Measurements from ENCODE around the gene DRC7.
"Not testable (repeated sequence)": the region's sequence is repeated elsewhere in the genome, so short reads cannot be mapped to it uniquely, and the experiment has no call there.

DRC7 gene

DNA sequence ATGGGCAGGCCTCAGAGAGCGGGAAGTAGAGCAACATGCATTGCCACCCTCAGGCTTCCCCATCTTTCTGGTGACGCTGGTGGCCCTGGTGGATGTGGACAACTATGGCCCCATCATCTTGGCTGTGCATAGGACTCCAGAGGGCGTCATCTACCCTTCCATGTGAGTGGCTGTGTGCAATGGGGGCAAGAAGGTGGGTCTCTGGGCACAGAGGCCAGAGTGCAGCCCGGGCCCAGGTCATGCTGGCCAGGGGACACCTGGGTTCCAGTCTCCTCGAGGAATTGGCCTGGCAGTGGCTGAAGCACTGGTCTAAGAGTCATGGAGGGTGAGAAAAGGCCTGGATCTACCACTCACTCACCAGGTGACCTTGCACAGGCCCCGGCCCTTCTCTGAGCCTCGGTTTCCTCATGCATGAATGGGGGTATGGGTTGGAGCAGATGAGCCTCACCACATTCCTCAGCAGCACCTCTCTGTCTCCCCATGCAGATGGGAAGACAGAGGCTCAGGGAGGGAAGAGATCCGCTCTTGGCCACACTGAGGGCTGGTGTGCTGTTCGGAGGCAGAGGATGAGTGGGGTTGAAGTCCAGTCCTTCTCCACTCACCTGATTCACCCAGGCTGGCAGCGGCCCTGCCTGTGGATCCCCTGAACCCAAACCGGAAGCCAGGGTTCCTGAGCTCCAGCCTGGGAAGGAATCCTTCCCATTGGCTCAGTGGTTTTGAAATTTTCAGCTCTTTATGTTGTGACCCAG is 33.7 kb upstream of the DRC7 start:
- DNase-seq (ENCODE audit: extremely low read depth in 1 of 2, low read depth in 1 of 2), result no peak

DNA sequence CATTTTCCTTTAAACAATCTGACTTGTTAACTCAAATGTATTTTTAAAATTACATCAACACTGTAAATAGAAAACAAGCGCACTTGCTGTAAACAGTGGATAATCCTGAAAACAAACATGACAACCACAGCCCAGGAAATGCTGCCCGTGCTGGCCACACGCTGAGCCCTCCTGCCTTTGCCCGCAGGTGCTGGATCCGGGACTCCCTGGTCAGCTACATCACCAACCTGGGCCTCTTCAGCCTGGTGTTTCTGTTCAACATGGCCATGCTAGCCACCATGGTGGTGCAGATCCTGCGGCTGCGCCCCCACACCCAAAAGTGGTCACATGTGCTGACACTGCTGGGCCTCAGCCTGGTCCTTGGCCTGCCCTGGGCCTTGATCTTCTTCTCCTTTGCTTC is 33.1 kb upstream of the DRC7 start:
- DNase-seq (ENCODE audit: extremely low read depth in 1 of 2, low read depth in 1 of 2), result no peak

DNA sequence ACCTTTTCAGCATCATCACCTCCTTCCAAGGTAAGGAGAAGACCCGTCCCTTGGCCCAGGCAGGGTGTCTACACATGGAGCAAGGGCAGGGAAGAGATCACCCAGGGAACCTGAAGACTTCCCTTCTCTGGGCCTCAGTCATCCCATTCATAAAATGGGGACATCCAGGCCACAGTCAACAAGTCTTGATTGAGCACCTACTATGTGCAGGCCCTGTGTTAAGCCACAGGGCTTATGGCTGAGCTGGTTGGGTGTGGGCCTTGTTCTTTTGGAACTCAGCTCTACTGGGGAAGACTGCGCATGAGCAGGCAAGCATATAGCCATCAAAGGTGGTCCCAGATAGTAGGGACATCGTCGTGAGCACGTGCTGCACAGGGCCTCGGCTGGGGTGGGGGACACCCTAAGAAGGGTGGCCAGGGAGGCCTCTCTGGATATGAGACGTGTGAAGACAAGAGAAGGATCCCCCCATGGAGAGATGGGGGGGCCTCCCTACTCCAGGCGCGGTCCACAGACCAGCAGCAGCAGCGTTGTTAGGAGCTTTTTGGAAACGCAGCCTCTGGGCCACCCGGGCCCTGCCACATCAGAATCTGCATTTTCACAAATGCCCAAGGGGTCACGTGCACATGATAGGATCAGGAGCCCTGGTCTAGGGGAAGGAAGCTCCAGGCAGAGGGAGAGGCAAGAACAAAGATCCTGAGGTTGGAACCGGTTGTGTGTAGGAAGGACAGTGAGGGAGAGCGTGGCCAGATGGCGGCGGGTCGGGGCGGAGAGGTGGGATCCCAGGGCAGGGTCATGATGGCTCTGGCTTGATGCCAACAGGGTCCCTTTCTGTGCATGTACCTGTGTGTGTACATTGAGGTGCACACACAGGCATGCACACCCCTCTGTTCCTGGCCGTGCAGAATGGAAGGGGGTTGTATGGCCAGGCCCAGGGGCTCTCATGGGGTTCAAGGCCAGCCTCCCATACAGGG is 32.4 kb upstream of the DRC7 start:
- no peak for DNase-seq (ENCODE audit: extremely low read depth in 1 of 2, low read depth in 1 of 2)

DNA sequence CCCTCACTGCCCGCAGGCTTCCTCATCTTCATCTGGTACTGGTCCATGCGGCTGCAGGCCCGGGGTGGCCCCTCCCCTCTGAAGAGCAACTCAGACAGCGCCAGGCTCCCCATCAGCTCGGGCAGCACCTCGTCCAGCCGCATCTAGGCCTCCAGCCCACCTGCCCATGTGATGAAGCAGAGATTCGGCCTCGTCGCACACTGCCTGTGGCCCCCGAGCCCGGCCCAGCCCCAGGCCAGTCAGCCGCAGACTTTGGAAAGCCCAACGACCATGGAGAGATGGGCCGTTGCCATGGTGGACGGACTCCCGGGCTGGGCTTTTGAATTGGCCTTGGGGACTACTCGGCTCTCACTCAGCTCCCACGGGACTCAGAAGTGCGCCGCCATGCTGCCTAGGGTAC is 31.2 kb upstream of the DRC7 start:
- no peak for DNase-seq (ENCODE audit: extremely low read depth in 1 of 2, low read depth in 1 of 2)

DNA sequence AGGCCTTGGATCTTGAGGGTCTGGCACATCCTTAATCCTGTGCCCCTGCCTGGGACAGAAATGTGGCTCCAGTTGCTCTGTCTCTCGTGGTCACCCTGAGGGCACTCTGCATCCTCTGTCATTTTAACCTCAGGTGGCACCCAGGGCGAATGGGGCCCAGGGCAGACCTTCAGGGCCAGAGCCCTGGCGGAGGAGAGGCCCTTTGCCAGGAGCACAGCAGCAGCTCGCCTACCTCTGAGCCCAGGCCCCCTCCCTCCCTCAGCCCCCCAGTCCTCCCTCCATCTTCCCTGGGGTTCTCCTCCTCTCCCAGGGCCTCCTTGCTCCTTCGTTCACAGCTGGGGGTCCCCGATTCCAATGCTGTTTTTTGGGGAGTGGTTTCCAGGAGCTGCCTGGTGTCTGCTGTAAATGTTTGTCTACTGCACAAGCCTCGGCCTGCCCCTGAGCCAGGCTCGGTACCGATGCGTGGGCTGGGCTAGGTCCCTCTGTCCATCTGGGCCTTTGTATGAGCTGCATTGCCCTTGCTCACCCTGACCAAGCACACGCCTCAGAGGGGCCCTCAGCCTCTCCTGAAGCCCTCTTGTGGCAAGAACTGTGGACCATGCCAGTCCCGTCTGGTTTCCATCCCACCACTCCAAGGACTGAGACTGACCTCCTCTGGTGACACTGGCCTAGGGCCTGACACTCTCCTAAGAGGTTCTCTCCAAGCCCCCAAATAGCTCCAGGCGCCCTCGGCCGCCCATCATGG is 30.5 kb upstream of the DRC7 start:
- DNase-seq (ENCODE audit: extremely low read depth in 1 of 2, low read depth in 1 of 2), result no peak

DNA sequence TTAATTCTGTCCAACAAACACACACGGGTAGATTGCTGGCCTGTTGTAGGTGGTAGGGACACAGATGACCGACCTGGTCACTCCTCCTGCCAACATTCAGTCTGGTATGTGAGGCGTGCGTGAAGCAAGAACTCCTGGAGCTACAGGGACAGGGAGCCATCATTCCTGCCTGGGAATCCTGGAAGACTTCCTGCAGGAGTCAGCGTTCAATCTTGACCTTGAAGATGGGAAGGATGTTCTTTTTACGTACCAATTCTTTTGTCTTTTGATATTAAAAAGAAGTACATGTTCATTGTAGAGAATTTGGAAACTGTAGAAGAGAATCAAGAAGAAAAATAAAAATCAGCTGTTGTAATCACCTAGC is 30.0 kb upstream of the DRC7 start:
- no peak for DNase-seq (ENCODE audit: extremely low read depth in 1 of 2, low read depth in 1 of 2)

DNA sequence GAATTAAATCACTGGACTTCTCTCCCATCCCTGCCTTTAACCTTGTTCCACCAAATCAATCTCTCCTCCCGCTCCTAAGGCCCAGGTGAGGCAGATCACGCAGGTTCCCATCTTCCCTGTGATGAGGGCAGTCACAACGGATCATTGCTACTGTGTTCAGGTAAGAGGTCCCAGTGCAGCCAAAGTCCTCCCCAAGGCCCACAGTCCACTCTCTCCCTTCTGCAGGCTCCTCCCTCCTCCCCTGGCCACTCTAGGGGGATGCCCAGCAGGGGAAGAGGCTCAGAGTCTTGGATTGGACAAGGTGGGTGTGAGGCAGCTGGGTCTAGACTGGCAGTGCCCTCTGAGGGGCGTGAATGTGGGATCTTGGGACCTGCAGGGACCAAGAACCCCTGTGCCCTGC is 29.1 kb upstream of the DRC7 start:
- DNase-seq (ENCODE audit: extremely low read depth in 1 of 2, low read depth in 1 of 2), result no peak

DNA sequence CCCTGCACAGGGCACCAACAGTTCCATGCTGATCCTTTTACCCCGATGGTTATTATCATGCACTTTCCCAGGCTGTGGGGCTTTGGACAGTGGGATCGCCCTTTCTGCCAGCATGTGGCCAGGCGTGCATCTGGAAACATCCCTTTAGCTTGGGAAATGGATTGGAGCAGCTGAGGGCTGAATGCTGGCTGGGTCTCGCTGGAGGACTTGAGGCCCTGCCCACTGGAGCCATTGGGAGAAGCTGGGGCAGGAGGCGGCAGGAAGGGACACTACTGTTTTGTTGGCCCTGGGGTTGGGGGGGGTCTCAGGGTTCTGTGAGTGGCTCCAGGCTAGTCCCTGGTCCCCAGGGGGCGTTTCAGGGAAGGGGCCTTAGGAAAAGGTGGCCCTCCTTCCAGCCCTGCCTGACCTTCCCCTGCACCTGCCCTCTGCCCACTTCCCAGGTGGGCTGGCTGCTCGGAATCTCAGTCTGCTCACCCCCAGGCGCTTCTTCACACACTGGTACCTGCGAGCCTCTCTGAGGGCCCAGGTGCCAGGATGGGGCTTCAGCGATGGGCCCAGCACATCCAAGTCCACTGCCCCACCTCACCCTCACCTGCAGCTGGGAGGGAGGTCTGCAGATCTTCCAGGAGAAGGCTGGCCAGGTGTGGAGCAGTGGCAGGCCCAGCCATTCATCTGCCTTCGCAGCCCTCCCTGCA is 28.1 kb upstream of the DRC7 start:
- DNase-seq (ENCODE audit: extremely low read depth in 1 of 2, low read depth in 1 of 2), result no peak

DNA sequence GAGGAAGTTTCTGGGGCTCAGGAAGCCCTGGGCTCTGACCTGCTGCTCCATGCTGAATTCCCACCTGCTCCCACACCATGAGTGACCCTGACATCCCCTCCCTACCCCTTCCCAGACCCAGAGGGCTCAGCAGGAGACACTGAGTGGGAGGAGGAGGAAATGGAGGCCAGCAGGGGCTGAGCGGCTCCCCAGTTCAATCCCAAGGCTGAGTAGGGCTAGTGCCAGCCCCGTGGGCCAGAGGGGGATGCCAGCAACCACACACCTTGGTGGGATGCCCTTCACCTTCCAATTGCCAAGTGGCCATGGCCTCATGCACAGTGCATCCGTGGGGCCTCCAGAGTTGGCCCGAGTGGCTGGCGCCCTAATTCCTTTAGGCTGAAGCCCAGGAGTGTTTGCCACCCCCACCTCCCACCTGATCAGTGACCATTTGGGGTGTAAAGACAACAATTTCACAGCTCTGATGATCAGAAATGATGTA is 27.5 kb upstream of the DRC7 start:
- DNase-seq (ENCODE audit: extremely low read depth in 1 of 2, low read depth in 1 of 2), result no peak

DNA sequence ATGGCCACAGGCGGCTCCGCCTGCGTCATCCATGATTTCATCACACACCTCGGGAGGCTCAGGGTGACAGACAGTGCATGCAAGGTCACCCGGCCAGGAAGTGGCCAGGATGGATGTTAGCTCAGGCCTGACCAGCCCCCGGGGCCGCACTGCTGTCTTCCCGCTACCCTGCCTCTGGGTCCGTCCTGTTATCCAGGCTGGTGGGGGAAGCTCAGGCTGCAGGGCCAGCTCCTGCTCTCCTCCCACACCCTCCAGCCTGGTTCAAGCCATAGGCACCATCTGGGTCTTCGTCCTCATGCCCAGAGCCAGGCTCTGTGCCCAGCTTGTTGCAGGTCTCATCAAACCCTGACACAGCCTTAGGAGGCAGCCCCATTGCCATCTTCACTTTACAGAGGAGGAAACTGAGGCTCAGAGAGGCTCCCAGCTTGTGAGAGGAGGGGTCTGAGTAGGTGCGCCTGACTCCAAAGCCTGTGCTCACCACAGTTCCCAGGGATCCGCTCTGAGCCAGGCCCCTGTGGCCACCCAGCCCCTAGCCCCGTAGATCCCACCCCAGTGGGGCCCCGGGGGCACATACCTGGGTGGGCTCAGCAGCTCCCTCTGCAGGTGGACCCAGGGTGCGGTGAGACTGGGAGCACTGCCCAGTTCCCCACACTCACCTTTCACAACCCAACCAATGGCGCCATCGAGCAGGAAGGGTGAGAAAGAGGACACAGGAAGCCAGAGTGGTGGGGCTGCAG is 26.9 kb upstream of the DRC7 start:
- DNase-seq (ENCODE audit: extremely low read depth in 1 of 2, low read depth in 1 of 2), result no peak

DNA sequence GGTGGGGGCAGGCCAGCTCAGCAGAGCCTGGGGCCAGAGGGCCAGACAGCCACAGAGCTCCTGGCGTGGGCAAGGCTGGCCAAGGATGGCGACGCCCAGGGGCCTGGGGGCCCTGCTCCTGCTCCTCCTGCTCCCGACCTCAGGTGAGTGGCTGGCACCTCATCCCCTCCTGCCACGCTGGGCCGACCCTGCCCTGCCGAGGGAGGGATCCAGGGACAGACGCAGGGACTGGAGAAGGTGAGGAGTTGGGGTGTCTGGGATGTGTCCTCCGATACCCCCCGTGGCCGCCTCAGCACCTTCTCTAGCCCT is 26.4 kb upstream of the DRC7 start, which contains the start of gene ADGRG3:
Gene ADGRG3 (plus strand): TSS at position 44 of the 309 bp plus-strand sequence. CDS start 42 bp downstream, at position 86.
- DNase-seq (ENCODE audit: extremely low read depth in 1 of 2, low read depth in 1 of 2), result no peak

DNA sequence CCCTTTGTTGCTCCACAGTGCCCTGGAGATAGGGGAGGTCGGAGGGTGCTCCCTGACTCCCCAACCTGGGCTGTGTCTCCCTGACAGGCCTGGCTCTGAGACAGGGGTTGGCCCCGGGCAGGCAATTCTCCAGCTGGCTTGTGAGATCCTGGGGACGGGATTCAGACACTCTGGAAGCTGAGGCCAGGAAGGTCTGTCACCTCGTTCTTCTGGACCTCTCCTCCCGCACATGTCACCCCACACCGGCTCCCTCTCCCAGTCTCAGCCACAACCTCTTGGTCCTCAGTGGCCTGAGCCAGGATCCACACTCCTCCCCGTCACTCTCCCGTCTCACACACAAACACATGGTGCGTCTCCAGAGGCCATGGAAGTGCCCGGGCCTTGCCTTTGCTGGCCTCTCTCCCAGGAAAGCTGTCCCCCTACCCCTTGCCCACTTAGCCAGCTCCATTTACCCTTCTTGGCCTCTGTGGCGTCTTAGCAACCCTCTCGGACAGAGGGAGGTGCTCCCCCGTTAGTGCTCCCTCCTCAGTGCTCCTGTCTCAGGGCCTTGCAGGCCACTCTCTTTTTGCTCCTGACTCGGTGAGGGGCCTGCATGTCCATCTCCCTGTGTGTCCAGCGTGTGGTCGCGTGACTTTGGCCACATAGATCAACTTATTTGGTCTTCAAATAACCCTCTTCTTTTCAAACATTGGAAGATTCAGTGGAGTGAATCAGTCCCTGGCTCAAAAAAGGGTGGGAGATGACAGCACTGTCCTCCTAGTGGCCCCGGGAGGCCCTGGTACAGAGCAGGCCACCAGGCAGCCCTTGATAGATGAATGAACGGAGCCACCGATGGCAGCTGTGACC is 25.8 kb upstream of the DRC7 start:
- DNase-seq (ENCODE audit: extremely low read depth in 1 of 2, low read depth in 1 of 2), result no peak

DNA sequence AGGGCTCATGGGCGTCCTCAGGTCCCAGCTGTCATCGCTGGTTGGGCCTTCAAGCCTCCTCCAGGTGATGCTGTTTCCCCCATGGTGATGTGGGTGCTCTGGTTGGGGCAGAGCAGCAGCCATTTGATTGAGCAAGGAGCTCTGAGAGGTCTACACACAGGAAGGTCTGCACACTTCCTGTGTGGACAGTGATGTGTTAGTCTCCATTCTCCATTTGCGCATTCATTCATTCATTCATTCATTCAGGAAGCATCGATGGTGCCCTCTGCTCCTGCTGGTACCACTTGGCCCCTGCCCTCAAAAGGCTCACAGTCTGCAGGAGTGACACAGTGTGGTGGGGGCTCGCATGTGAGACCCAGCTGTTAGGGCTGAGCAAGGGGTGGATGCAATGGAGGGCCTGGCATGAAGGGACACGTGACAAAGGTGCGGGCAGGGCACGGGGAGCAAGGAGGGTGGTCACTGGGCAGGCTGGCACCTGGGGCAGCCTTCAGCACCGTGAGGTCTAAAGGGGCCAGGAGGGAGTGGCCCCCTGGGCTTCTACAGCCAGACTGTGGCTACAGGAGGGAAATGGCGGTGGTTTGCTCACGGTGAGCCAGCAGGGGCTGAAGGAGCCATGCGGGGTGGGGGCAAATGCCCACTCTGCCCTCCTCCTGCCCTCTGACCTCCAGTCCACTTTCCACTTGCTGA is 25.0 kb upstream of the DRC7 start:
- DNase-seq (ENCODE audit: extremely low read depth in 1 of 2, low read depth in 1 of 2), result no peak

DNA sequence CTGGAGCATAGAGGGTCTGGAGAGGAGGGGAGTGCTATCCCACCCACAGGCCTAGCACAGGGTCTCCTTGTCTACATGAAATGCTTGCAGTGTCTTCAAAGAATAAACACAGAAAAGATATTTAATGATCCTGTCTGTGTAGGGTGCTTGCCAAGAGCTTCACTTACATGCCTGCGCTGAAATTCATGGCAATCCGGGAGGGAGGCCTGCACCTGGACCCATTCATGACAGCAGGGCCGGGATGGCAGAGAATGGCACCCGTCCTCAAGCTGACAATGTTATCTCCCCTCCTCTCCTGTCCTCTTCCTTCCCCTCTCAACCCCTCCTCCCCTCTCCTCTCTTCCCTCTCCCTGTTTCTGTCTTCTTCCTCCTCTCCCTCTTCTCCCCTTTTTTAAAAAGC is 24.4 kb upstream of the DRC7 start:
- no peak for DNase-seq (ENCODE audit: extremely low read depth in 1 of 2, low read depth in 1 of 2)

DNA sequence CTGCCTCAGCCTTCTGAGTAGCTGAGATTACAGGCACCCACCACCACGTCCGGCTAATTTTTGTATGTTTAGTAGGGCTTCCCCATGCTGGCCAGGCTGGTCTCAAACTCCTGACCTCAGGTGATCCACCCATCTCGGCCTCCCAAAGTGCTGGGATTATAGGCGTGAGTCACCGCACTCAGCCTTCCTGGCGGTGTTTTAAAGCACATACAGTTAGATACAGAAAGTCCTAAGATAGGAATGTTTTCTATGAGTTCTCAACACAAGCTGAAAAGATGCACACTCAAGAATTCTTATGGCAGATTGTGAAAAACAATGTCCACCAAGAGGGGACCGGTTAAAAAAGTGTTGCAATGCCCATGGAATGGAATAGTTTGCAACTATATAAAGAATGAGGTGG is 23.2 kb upstream of the DRC7 start:
- not testable (repeated sequence) for DNase-seq (ENCODE audit: extremely low read depth in 1 of 2, low read depth in 1 of 2)

DNA sequence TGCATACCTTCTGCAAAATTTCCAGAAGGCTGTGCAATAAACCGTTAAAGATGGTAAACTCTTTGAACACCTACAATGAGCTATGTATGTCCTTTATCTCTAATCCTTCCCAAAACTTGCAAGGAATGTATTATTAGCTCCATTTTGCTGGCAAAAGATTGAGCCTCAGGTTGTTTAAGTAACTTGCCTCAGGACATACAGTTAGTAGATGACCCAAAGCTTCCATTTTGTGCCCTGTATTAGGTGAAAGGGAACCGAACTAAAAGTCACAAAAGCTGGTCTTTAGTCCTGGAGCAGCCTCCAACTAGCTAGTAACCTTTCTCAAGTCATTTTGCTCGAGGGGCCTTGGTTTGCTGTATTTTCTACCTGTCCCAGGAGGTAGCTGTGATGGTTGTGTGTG is 22.2 kb upstream of the DRC7 start:
- DNase-seq (ENCODE audit: extremely low read depth in 1 of 2, low read depth in 1 of 2), result no peak

DNA sequence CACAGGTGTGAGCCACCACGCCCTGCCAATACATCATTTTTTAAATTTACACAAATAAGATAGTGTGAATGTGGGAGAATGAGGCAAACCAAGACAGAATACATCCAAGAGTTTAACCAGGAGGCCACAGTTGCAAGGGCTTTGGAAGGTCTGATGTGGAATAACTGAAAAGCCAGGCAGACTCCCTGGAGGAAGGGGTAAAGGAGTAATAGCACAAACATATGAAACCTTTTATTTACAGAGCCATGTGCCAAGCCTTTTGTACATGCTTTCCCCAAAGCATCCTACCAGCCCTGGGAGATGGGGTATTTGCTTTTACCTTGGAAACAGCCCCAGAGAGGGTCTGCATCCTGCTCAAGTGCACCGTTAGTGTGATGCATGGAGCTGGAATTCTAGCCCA is 21.8 kb upstream of the DRC7 start:
- DNase-seq (ENCODE audit: extremely low read depth in 1 of 2, low read depth in 1 of 2), result no peak

DNA sequence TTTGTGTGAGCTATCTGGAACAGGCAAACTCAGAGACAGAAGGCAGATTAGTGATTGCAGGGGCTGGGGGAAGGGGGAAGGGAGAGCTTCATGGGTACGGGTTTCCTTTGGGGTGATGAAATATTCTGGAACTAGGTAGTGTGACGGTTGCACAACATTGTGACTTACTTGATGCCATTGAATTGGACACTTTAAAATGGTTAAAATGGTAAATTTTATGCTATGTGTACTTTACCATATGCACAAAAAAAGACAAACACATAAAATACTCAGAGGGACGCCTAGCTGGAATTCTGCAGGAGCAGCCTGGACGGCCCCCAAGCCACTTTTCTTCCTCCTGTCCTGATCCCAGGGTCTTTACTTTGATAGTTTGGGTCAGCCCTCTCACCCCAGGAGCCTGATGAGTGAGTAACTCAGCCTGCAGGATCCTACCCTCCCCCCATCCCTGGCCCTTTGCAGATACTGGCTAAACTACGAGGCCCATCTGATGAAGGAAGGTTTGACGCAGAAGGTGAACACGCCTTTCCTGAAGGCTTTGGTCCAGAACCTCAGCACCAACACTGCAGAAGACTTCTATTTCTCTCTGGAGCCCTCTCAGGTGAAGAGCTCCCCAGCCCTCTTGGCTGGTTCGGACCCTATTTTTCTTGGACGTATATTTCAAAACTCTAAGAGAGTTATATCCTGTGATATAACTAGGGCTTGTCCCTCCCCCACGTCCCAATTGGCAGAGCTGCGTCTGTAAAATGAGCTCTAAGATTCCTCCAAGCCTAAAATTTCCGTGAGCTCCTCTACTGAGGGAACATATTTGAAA is 18.7 kb upstream of the DRC7 start:
- no peak for DNase-seq (ENCODE audit: extremely low read depth in 1 of 2, low read depth in 1 of 2)

Data from activated CD8-positive, alpha-beta memory T cell treated with anti-CD3 and anti-CD28 coated beads for 1 hour (primary cell).